Right renal cortex interstitium (tissue), 3 donors: Measurements from ENCODE around the gene TMEM245. TPM values are rescaled to one million over a fixed set of nuclear protein-coding genes. Genes with fewer than 3 reads are reported as not detected.

Experiments
- DNase-seq, 3 donors: peaks; one replicate each; pipeline ENCODE4 v3.0.0-alpha.2; 2013; ENCODE audit warnings: low read depth in 3 of 3, low spot score in 2 of 3
- polyA plus RNA-seq, 3 donors: library from polyadenylated mRNA; unstranded; fragments of 120-200 nt; gene quantifications; one replicate each; pipeline ENCODE4 v1.2.1, GENCODE V29; 2013; ENCODE audit not compliant: insufficient read length in 3 of 3

The TMEM245 gene
- polyA plus RNA-seq, 3 donors = 65.9 to 70.3 (median 69.0) TPM

DNA sequence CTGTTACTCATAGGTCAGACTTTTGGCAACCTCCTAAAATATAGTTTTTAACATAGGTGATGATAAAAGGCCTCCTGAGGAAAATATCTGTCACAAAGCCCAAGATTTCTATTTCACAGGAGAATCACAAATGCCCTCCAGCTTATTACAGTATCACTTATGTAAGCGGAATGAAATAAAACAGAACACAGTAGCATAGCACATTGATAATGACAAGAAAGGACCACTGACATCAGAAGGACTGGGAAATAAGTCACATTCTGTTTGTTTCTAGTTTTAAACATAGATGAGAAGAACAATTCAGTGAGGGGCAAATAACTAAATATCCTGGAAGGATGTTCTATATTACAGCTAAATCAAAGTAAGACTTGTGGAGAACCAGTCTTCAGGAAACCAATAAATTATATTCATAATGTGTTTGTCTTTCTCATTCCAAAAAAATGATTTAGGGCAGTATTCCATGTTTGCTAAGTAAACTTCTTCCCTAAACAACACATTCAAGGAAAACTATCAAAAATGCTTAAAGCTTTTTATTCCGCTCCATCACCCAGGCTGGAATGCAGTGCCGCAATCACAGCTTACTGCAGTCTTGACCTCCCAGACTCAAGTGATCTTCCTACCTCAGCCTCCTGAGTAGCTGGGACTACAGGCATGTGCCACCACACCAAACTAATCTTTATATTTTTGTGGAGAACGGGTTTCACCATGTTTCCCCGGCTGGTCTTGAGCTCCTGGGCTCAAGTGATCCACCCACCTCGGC, 85.6 kb downstream of the TMEM245 start:
- no peak for DNase-seq

DNA sequence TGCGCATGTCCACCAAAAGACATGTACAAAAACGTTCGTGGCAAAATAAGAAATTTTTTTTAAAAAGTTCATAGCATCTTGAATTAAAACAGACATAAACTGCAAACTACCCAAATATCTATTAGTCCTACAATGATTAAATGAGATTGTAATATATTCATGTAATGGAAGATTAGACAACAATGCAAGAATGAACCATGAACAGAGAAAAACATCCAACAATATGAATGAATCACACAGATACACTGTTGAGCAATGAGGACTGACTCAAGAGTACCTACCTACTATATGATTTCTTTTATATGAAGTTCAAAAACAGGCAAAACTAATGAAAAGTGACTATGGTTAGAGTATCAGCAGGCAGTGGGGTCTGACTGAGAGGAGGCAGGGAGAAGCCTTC, 88.5 kb downstream of the TMEM245 start:
- no peak for DNase-seq

DNA sequence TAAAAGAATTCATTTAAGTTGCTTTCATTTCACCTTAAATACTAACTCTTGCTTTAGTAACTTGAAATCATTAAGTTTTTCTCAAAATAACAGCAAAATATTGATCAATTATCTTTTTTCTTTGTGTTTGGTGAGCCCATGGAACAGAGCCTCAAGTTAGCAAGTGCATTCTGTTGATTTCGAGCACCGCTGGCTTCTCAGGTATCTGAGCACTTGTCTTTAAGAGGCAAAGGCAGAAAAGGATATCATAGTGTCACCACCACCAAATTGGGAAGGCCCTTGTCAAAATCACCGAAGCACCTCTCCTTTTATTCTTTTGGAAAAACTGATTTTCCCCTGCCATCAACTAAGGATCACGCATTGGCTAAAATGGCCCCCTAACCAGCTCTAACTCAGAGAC, 89.3 kb downstream of the TMEM245 start:
- no peak for DNase-seq

DNA sequence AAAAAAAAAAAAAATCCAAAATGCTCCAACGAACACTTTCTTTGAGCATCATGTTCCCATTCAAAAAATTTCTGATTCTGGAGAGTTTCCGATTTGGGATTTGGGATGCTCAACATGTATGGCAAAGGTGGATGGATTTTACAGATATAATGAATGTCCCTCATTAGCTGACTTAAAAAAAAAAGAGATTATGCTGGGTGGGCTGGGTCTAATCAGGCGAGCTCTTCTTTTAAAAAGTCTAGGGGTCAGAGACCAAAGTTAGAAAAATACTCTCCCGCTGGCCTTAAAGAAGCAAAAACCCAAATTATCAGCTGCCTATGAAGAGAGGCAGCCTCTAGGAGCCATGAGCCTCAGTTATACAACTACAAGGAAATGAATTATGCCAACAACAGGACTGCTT, 91.3 kb downstream of the TMEM245 start:
- DNase-seq = no peak

DNA sequence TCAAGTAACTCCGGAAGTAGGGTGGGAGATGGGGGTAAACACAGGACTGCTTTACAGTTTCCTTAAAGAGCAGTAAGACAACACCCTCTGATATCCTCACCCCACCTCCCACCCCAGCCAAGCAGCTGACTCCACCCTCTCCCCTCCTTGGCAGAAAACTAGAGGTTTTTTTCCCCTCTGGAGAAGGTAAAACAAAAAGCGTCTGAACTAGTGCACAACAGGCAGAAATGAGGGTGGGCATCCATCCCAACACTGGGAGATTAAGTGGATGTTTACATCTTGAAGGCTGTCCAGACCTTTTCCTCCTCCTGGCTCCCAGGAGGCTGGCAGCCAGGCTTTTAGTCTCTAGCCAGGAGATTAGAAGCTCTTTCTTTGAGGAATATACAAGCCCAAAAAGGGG, 92.6 kb downstream of the TMEM245 start:
- no peak for DNase-seq

DNA sequence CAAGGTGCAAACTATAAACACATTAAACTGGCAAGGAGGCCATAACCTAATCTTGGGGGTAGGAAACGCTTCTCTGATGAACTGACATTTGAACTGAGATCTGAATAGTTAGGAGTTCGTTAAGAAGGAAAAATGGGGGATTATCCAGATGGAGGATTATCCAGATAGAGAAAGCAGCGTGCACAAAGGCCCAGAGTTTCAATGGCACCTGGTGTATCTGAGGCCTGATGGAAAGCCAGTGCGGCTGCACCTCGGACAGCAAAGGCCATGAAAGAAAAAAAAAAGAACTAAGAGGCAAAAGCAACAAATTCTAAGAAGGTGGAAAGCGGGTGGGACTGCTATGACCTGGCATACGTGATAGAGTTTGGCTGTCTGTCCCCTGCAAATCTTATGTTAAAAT, 93.4 kb downstream of the TMEM245 start:
- no peak for DNase-seq

DNA sequence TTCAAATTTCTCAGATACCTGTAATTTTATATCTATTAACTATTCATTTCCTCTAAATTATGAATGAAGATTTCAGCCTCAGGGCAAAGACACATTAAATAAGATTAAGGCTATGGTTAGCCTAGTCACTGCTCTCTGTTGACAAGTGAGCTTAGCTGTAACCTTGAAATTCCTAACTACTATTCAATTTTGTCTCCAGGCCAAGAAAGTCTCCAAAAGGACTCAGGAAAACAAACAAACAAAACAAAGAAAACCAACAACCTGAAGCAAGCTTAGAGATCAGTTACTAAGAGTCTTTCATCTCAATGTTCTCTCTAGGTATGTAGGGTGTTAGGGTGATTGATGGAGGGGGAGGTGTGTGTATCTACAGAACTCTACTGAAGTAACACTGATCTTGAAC, 96.9 kb downstream of the TMEM245 start:
- no peak for DNase-seq

DNA sequence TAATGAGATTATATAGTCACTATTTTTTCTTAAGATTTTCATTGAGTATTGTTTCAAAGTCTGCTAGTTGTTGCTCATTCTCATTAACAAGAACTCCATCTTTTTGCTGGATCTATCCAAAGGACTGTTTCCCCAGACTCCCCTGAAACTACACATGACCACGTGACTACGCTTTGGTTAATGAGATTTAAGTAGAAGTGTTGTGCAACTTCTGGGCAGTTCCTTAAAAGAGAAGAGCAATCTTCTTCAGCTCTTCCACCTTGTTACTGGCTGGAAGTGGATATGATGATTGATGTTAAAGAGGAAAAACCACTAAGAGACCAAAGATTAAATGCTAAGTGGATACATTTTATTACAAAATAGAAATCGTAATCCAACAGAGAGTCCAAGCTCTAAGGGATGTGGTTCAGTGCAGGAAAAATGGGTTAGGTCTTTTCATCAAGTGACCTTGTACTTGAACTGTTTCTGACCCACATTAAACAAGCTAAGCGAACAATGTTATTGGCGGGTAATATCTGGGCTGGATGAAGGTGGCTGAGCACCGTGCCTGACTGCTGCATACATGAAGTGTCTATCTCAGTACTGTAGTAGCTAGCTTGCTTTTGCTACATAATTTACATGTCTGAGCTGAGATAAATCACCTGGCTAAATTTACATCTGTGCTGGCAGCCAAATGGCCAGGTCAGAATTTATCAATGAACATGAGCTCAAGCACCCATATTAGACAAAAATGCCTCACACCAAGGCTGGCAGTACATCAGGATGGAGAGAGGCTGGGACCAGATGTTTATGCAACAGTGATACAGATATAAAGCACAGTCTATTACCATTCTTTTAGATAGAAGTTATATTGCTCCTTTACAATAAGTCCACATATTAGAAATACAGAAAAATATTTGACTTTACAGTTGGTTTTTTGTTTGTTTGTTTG, 98.9 kb downstream of the TMEM245 start:
- DNase-seq = no peak

DNA sequence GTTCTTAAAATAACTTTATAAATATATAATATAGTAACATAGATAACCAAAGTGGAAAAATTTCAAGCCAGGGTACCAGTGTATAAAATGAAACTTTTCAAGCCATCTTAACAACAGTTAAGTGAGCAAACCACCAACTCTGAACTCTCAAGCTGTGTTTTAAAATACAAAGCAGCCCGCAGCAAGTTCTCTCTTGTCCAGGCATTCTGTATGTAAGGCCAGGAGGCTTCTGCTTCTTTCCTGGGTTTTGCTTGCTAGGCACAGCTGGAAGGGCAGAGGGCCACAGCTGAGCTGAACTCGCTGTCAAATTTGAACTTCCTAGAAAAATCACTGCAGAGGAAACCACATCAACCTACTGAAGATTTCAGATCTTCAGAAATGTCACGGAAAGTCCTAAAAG, 99.6 kb downstream of the TMEM245 start:
- DNase-seq = no peak

DNA sequence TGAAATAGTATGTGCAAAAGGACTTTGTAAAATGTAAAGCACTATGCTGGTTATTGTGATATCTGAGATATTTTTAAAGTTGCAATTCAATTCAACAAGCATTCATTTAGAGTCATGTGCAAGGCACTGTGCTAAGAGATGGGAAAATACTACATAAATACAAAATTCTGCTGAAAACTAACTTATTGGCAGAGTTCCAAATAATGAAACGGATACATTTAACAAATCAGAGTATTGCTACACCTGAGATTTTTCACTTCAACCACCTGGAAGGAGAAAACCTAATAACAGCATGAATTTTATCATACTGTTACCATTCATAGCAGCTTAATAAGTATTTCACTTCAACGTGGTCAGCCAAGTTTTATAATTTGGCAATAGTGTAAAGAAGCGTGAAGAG, 100.3 kb downstream of the TMEM245 start:
- no peak for DNase-seq

DNA sequence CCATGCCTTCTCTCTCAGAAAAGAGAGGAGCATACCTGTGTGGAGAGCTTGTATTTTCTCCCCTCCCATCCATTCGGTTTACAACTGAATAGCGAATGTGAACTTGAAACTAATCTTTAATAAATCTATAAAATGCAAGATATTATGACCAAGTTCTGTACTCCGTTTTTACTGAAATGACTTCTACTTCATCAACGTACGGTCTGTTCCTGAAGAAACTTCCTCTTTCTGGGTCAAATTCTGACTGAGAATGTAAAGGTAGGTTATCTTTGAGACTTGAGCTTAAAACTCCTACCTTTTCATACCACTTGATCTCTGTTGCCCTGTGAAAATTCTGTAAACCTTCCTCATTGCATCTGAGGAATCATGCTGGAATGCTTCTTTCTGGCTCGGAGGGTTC, 102.3 kb downstream of the TMEM245 start:
- DNase-seq = no peak

DNA sequence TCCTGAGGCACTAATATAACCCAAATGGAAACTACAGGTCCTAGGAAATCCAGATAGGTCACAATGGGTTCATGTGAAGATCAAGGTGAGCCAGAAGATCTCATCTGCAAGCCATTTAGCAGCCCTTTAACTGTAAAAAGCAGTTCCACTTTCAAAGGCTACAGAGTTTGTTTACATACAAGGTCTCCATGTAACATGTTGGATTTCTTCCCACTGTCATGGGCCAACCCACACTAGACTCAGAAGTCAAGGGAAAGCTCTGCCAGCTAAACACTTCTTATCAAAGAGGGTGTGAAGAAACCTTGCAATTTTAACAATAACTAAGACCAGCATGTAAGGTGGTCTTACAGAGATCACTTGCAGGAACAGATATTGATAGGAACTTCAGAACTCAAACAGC, 102.7 kb downstream of the TMEM245 start:
- DNase-seq = no peak

DNA sequence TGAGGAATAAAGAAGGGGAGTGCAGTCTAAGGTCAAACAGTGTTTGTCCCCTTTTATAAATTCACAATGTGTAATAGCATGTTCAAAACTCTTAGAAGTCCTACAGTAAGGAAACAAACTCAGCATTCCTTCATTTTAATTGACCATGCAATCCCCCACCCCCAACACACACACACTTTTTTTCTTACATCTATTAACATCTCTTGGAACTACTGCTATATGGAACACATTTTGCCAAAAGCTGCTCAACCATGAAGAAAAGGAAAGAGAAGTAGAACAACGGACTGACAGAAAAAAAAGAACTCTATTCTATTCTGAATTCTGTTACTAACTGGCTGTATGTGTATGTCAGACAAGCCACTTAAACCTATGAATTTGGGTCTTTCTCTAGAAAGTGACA, 103.6 kb downstream of the TMEM245 start:
- DNase-seq = no peak

DNA sequence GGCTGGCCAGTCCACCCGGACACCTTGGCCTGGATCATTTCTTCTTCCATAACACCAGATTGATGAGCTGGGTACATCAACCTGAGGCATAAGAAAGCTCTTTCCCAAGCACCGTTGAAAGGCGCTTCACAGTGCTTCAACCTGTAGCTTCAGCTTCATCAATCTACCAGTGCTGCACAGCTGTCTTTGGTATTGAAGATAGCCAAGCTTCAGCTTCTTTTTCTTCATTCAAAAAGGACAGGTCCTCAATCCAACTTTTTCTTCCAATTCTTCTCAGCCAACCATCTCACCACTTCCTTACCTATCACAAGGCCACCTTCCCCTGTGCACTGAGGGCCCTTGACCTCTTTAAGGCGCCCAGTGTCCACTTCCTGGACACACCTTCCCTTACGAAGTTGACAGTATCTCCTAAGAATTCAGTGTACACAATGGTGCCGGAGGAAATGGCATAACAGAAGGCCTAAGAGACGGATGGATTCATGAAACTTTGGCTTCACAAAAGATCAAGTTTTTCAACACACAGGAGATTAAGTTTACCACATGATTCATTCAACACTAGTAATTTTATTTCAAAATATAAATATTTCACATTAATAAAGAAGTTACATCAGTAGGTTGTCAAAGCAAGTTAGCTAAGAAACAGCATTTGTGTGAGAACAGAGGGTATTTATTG, 105.0 kb downstream of the TMEM245 start:
- DNase-seq = no peak

DNA sequence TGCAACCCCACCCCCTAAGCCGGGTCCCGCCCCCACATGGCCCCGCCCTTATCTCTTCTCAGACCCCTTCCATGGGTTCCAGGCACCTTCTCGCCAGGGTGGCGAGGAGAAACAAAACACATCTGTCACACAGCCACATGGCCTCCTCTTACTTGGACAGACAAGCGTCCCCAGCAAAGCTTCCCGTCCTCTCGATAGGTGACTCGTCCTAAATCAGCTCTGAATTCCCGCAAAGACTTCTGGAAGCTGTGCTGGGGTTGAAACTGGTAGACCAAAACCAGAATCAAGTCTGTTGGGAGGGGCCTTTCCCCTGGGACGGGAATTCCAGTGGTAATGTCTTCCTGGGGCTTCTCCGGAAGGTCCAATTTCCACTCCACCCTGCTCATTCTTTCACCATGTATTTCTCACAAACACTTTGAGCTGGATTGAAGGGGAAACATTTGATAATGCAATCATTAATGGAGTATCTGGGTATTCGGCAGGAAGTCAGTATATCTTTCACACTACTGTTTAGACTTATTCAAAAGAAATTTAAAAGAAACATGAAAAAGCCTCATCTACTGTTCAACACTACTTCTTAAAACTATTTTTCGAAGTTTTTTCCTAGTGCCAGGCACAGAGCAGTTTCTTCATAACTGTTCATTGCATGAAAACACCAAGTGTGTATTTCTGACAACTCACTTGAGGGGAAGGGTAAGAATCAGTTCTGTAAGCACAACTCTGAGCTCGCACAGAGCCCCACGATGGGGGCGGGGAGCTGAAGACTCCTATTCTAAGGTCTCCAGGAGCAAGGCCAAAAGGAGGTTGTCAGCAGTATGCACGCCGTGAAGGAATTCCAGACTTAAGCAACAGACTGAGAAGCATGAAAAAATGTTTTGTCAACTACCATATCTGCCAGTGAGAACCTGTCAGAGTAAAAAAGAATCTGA, 105.8 kb downstream of the TMEM245 start:
- peak in 1 of 3 donors; percentile 69 for DNase-seq

DNA sequence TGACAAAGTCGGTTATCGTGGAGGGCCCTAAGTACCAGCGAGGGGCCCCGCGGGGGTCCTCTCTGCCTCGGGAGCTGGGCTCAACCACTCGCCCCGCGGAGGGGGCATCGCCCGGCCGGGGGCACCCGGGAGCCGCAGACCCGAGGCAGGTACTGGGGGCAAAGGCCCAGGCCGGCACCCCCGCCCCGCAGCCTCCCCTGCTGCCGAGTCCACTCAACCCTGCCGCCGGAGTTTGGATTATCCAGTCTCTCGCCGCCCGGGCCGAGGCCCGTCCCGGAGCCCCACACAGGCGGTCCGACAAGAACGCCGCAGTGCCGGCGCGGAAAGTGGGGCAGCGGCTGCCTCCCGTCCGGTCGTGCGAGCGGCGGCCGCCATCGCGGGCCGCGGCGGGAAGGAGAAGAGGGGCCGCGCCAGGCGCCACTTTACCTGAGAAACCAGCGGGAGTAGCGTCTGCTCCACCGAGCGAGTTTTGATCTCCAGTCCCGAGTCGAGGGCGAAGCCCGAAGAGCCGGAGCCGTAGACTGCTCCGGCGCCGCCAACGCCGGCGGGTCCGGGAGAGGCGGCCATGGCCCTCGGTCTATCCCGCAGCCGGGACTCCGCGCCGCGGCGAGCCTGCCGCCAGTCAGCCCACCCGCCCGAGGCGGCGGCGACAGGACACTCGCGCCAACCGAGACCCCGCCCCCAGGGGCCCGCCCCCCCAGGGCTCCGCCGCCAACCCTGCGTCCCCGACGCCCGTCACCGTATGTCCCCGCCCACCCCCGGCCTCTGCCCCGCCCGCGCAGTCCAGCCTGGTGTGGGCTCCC, 106.7 kb downstream of the TMEM245 start, which contains the start of gene CTNNAL1:
CTNNAL1 (minus strand) TSS at position 624 of the 803 bp plus-strand sequence; CDS start at position 567, 57 bp downstream.
- DNase-seq = peak in 2 of 3 donors; percentile 77 to 78

DNA sequence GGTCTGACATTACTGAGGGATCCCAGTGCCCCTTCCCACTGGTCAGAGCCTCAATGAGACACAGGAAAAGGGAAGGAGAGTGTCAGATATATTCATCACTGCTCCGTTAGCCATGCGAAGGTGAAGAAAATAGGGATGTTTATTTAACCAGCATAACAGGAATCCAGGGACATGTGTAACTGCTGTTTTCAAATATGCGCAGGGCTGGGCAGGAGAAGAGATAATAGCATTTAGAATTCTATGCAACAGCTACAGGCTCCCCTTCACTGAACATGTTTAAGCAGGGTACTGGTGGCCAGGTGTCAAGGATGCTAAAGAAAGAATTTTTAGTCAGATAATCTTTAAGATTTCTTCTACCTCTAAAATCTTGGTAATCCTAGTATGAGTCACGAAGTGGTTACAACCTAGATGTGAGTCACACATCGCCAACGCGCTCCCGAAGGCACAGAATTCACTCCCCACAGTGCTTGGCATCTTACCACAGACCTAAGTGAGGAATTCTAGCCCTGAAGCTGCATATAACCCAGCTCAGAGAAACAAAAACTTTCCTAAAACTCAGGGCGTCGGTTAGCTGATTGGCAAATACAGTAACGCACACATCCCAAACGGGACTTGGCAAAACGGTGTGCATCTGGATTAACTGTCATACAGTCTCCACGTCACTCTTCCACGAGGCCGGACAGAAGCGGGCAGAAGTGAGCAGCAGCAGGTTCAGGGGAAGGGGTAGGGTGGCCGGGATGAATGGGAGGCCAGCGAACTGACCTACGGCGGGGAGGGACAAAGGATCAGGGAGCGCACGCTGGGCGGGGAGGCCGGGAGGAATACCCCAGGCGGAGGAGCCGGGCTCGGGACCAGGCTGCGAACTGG, 107.5 kb downstream of the TMEM245 start:
- DNase-seq = no peak

DNA sequence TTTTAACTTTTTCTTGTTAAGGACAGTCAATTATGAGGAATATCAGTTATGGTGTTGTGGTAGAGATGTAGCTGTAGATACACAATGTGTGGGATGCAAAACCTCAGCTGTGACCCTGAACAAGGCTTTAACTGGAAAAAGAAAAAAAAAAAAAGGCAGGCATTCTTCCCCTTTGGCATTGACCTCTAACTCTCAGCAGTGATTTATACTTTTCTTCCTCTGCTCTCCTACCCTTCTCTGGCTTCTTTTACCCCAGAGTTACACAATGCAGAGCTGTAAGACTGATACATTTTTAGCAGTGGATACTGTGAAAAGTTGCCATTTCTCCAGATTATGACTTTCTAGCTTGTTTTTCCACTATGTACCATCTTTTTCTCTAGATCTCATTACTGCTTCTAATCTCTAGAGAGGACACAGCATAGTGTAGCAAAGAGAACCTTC, 108.5 kb downstream of the TMEM245 start:
- DNase-seq = no peak
